ENCODE data around the gene GTSE1. TPM values are rescaled to one million over a fixed set of nuclear protein-coding genes. Genes with fewer than 3 reads are reported as not detected.

GTSE1 gene
- total RNA-seq, 1 donor from 2014 or later, result 47.7 TPM

DNA sequence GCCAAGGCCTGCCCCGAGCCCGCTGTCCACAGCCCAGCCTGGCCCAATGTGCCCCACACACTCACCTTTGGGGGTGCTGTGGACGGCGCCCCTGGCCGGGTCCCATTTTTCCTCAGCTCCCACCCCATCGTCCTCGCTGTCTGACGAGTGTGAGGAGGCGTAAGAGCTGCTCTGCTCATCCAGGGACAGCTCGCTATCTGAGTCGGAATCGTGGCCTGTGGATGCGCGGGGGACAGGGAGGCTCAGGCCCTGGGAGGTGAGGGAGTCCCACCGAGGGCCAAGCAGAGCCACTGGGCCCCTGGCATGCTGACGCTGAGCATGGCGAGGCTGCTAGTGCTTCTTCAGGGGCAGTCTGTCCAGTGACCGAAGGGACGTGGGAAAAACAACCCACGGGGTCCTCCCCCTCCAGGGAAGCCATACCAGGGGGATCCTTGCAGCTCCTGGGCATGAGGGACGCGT, 68.5 kb downstream of the GTSE1 start:
- no peaks in the 10 kb centered on the region for H3K9me3 Mint-ChIP-seq
- no peaks in the 10 kb centered on the region for H3K36me3 Mint-ChIP-seq (ENCODE audit: low read depth)
- no peak overlapping the region for H3K4me3 Mint-ChIP-seq (ENCODE audit: low read depth)
- no peaks in the 10 kb centered on the region for H3K4me1 Mint-ChIP-seq (ENCODE audit: low read depth)
- intact Hi-C loops (cut with micrococcal nuclease), result no loop called here
- H3K27ac Mint-ChIP-seq, result no peak overlapping the region
- DNase-seq (ENCODE audit: low spot score), result no peak
- H3K27me3 Mint-ChIP-seq (ENCODE audit: low read depth), result no peaks in the 10 kb centered on the region

DNA sequence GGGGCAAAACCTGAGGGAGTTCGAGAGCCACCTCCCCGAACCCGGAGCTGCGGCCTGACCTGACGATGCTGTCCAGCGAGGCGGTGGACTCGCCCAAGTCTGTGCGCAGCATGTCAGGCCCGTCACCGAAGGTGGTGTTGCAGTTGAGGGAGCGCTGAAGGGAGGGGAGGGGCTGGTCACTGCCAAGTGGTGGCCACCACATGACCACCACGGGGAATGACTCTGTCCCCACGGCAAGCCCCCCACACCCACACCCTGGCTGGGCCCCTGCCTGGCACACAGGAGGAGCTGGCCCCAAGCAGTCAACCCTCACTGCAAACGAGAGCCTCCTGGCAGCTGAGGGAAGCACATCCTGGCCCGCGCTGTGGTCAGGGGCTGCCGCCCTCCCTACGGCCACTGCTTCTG, 69.7 kb downstream of the GTSE1 start:
- Mint-ChIP-seq H3K4me1 (ENCODE audit: low read depth) (no peaks in the 10 kb centered on the region), H3K27ac (no peak overlapping the region), H3K36me3 (ENCODE audit: low read depth) (no peaks in the 10 kb centered on the region), H3K27me3 (ENCODE audit: low read depth) (no peaks in the 10 kb centered on the region), H3K4me3 (ENCODE audit: low read depth) (no peak overlapping the region), H3K9me3 (no peaks in the 10 kb centered on the region)
- DNase-seq (ENCODE audit: low spot score), result no peak
- intact Hi-C loops (cut with micrococcal nuclease), result no loop called here

DNA sequence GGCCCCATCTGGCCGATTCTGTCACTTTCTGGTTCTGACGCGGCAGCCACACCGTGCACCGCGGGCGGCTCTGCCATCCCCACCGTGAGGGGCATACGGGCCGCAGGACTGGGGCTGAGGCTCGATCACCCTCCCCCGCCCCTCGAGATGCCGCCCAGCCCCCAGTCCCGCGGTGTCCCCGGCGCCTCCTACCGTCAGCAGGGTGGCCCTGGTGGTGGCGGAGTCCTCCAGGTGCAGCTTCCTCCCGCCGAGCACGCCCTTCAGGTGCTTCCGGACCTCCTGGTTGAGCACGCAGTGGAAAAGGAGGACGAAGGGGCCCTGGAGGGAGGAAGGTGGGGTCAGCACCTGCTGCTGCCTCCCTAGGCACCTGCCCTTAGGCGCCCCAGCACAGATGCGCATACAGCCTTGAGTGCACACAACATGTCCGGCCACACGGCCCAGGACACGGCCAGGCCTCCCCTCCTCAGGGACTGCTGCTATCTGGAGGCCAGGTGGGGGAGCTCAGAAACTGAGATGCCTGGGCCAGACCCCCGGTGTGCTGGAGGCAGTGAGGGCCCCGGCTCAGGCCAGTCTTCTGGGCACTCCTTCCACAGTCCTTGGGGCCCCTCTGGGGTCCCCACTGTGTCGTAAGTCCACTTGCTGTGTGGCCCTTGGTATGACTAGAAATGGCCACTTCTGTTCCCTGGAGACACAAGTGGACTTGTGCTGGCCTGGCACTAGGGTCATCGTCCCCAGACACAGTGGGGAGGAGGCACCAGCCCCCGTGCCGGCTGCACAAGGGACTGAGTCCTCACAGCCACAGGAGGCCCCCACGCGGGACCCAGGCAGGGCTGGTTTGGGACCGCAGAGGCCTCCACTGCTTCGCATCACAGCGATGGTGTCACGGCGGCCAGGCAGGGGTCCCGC, 70.4 kb downstream of the GTSE1 start:
- DNase-seq (ENCODE audit: low spot score), result no peak
- Mint-ChIP-seq H3K36me3 (ENCODE audit: low read depth) (no peaks in the 10 kb centered on the region), H3K27me3 (ENCODE audit: low read depth) (no peaks in the 10 kb centered on the region), H3K27ac (no peak overlapping the region), H3K4me1 (ENCODE audit: low read depth) (no peaks in the 10 kb centered on the region), H3K4me3 (ENCODE audit: low read depth) (no peak overlapping the region), H3K9me3 (no peaks in the 10 kb centered on the region)
- intact Hi-C loops (cut with micrococcal nuclease), result loop anchor here (1.0 kb wide), 1 partner anchor 175 kb away; no protein-coding TSS in a partner anchor

DNA sequence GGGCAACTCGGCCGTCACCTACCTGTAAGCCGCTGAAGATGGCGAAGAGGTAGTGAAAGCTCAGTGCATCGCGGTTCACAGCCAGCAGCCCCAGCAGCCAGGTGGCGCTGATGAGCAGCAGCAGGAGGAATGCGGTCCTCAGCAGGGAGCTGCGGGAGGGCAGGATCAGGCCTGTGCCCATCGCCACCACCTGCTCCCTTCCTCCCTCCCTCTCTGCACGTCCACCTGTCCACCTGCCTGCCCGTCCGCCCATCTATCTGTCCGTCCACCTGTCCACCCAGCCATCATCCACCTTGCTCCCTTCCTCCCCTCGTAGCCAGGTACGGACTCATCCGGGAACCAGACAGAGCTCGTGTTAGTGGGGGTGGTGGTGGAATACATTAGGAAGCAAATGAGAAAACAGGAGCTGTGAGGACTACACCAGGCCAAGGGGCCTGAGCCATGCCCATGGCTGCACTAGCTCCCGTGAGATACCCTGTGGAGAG, 71.1 kb downstream of the GTSE1 start:
- Mint-ChIP-seq H3K9me3 (no peaks in the 10 kb centered on the region), H3K4me3 (ENCODE audit: low read depth) (no peak overlapping the region), H3K4me1 (ENCODE audit: low read depth) (no peaks in the 10 kb centered on the region), H3K36me3 (ENCODE audit: low read depth) (no peaks in the 10 kb centered on the region), H3K27ac (no peak overlapping the region), H3K27me3 (ENCODE audit: low read depth) (peaks cover under 1% of the 10 kb centered on the region)
- peak; percentile 55 for DNase-seq (ENCODE audit: low spot score)
- intact Hi-C loops (cut with micrococcal nuclease), result loop anchor here (1.0 kb wide), 1 partner anchor 175 kb away; no protein-coding TSS in a partner anchor

DNA sequence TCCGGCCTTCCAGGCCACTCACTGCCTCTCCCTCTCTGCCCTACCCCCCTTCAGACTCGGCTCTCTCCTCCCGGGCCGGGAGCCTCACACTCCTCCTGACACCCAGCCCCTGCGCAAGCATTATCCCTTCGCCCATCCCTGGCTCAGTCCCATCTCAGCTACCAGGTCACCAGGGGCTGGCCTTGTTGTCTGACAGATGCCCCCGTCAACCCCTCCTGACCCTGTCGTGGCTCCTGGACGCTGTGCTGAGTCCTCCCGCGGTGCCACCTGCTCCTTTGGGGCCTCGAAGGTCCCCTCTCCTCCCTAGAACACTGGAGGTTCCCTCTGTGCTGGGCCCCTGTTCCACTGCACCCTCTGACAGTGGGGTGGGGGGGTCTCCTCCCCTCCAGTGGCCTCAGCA, 71.8 kb downstream of the GTSE1 start:
- H3K9me3 Mint-ChIP-seq, result no peaks in the 10 kb centered on the region
- H3K27ac Mint-ChIP-seq, result no peak overlapping the region
- H3K4me1 Mint-ChIP-seq (ENCODE audit: low read depth), result no peaks in the 10 kb centered on the region
- H3K27me3 Mint-ChIP-seq (ENCODE audit: low read depth), result peaks cover 4% of the 10 kb centered on the region
- DNase-seq (ENCODE audit: low spot score), result no peak
- intact Hi-C loops (cut with micrococcal nuclease), result no loop called here
- no peaks in the 10 kb centered on the region for H3K36me3 Mint-ChIP-seq (ENCODE audit: low read depth)
- H3K4me3 Mint-ChIP-seq (ENCODE audit: low read depth), result no peak overlapping the region

DNA sequence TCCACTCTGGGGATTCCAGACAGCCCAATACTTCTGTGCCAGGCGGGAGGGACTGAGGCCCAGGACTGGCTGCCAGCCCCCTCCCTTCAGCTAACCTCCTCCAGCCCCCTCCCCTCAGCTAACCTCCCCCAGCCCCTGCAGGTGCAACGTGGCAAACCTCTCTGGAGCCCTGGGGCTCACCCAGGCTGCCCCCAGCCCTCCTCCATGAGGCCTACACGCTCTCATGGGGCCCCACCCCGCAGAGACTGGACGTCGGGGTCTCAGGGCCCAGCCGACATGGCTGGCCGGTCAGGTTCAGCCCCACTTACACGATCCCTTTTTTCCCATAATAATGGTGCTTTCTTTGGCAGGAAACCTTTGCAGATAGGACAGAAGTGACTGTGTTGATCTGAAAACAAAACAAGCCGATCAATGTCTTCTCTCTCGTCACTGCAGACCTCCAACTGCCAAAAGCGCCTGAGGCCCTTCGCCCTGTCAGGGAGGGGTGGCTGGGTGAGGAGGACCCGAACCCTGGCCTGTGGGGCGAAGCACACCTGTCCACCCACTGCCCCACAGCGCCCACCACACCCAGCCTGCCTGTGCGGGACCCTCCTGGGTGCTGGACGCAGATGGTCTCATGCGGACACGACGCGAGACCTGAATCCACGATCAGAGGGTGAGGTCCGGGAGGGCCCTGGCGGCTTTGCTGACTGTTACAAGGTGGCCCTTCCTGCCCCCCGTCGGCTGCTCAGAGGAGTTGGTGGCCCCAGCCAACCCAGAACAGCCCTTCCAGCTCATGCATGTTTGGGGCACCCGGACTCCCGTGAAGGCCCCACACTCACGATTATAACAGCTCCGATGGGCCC, 72.4 kb downstream of the GTSE1 start:
- no peaks in the 10 kb centered on the region for H3K36me3 Mint-ChIP-seq (ENCODE audit: low read depth)
- no peaks in the 10 kb centered on the region for H3K9me3 Mint-ChIP-seq
- H3K4me1 Mint-ChIP-seq (ENCODE audit: low read depth), result no peaks in the 10 kb centered on the region
- intact Hi-C loops (cut with micrococcal nuclease), result no loop called here
- no peak overlapping the region for H3K27ac Mint-ChIP-seq
- DNase-seq (ENCODE audit: low spot score), result no peak
- peaks cover 9% of the 10 kb centered on the region for H3K27me3 Mint-ChIP-seq (ENCODE audit: low read depth)
- H3K4me3 Mint-ChIP-seq (ENCODE audit: low read depth), result no peak overlapping the region

DNA sequence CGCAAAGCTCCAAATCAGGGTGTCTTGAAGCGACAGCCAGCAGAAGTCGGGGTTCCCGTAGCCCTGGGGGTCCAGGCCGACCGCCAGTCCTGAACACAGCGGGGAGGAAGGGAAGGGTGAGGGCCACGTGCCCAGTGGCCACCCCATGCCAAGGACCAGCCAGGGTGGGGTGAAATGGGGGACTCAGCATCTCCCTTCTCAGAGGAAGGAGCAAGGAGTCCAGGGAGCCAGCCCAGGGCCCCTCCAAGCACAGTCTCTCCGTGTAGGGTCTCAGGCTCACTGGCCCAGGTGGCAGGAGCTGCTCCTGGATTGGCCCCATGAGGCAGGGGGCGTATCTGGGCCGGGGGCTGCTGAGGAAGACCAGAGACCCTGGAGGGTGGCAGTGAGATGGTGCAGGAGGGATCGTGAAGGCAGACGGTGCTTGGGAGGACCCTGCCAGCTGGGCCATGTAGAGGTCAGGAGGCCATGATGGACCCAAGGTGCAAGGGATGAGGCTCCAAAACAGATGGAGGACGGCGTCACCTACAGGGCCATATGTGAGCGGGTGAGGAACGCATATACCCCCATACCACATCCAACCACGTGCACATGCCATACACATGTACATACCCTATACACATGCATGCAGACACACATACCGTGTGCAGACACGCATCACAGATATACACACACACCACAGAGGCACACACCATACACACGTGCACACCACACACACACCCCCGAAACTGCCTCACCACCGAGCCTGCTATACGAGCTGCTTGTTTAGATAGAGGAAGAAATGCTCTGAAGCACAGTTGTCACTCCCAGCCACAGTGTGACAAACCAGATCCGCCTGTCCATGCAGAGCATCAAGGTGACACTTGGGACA, 73.3 kb downstream of the GTSE1 start:
- no peaks in the 10 kb centered on the region for H3K9me3 Mint-ChIP-seq
- no peak overlapping the region for H3K4me3 Mint-ChIP-seq (ENCODE audit: low read depth)
- no peaks in the 10 kb centered on the region for H3K4me1 Mint-ChIP-seq (ENCODE audit: low read depth)
- peaks cover 13% of the 10 kb centered on the region for H3K27me3 Mint-ChIP-seq (ENCODE audit: low read depth)
- no peak for DNase-seq (ENCODE audit: low spot score)
- intact Hi-C loops (cut with micrococcal nuclease), result no loop called here
- no peaks in the 10 kb centered on the region for H3K36me3 Mint-ChIP-seq (ENCODE audit: low read depth)
- H3K27ac Mint-ChIP-seq, result no peak overlapping the region

DNA sequence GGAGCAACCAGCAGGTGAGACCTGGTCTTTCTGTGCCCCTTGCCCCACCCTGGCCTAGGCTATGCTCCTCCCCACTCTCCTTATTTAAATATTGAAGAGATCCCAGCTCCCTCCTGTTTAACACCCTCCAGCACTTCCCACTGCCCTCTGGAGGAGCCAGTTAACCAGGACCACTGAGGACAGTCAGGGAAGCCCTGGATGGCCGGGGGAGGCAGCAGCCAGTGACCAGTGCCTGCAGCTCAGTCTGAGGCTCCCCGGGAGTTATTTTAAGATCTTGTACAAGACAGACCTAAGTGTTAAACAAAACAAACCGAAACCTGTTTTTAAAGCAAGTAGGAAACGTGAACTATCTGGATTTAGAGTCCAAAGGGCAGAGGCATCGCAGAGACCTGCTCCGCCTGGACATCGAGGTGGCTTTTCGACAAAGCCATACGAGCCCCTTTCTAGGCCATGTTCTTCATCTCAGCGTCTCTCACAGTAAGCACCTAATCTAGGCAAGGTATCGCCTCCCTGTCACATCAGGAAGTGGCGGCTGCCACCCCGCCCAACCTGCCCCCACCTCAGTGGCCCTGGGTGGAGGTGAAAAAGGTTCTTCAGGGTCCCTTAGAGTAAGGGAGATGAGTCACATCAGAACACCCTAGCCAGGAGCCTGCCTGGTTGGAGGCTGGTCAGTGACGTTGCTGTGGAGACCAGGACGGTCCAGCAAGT, 74.1 kb downstream of the GTSE1 start:
- Mint-ChIP-seq H3K9me3 (no peaks in the 10 kb centered on the region), H3K36me3 (ENCODE audit: low read depth) (no peaks in the 10 kb centered on the region), H3K4me1 (ENCODE audit: low read depth) (no peaks in the 10 kb centered on the region), H3K27me3 (ENCODE audit: low read depth) (peaks cover 13% of the 10 kb centered on the region), H3K4me3 (ENCODE audit: low read depth) (no peak overlapping the region), H3K27ac (no peak overlapping the region)
- intact Hi-C loops (cut with micrococcal nuclease), result no loop called here
- no peak for DNase-seq (ENCODE audit: low spot score)

DNA sequence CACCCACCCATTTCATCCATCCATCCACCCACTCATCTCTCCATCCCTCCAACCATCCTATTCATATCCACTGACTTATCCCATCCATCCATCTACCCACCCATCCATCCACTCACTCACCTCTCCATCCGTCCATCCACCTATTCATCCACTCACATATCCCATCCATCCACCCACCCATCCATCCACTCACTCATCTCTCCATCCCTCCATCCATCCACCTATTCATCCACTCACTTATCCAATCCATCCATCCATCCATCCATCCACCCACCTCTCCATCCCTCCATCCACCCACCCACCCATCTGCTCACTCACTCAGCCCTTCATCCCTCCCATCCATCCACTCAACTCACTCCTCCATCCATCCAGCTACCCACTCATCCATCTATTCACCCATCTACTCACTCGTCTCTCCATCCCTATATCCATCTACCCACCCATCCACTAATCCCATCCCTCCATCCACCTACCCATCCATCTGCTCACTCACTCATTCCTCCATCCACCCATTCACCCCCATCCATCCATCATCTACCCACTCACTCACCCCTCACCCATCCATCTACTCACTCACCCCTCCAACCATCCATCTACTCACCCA, 75.1 kb downstream of the GTSE1 start:
- no peak overlapping the region for H3K27ac Mint-ChIP-seq
- no peaks in the 10 kb centered on the region for H3K36me3 Mint-ChIP-seq (ENCODE audit: low read depth)
- H3K4me1 Mint-ChIP-seq (ENCODE audit: low read depth), result no peaks in the 10 kb centered on the region
- intact Hi-C loops (cut with micrococcal nuclease), result no loop called here
- H3K27me3 Mint-ChIP-seq (ENCODE audit: low read depth), result peaks cover 15% of the 10 kb centered on the region
- DNase-seq (ENCODE audit: low spot score), result no peak
- no peak overlapping the region for H3K4me3 Mint-ChIP-seq (ENCODE audit: low read depth)
- no peaks in the 10 kb centered on the region for H3K9me3 Mint-ChIP-seq

DNA sequence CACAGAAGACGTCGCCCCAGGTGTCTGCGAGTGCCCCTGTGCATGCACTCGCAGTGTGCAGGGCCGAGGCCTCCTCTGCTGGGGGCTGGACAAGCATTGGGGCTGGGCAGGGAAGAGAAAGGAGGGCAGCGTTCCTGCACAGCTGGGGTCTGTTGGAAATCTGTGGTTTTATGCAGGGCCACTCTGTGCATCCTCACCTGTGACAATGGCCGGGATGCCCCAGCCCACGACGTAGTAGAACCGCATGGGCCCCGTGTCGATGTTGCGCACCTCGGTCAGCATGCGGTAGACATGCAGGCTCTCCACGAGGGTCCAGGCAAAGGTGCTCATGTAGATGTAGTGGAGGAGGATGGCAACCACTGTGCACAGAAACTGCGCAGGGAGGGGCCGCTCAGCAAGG, 76.0 kb downstream of the GTSE1 start:
- Mint-ChIP-seq H3K36me3 (ENCODE audit: low read depth) (no peaks in the 10 kb centered on the region), H3K27ac (no peak overlapping the region), H3K27me3 (ENCODE audit: low read depth) (peaks cover 15% of the 10 kb centered on the region), H3K4me3 (ENCODE audit: low read depth) (no peak overlapping the region), H3K4me1 (ENCODE audit: low read depth) (no peaks in the 10 kb centered on the region), H3K9me3 (no peaks in the 10 kb centered on the region)
- intact Hi-C loops (cut with micrococcal nuclease), result no loop called here
- no peak for DNase-seq (ENCODE audit: low spot score)

DNA sequence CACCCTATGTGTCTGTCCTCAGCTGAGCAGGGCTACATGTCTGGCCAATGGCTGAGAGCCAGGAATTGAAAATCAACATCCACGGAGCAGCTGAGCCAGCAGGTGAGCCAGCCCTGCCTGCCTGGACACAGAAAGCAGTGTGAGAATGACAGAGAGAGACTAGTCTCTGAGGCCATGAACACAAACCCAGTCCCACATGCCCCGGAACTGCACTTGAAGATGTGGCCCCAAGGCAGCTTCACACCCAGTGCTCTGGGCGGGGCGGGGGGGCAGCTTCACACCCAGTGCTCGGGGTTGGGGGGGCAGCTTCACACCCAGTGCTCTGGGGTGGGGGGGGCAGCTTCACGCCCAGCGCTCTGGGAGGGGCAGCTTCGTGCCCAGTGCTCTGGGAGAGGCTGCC, 76.5 kb downstream of the GTSE1 start:
- intact Hi-C loops (cut with micrococcal nuclease), result no loop called here
- Mint-ChIP-seq H3K4me1 (ENCODE audit: low read depth) (no peaks in the 10 kb centered on the region), H3K4me3 (ENCODE audit: low read depth) (no peak overlapping the region), H3K27ac (no peak overlapping the region), H3K9me3 (no peaks in the 10 kb centered on the region), H3K36me3 (ENCODE audit: low read depth) (no peaks in the 10 kb centered on the region), H3K27me3 (ENCODE audit: low read depth) (peaks cover 15% of the 10 kb centered on the region)
- no peak for DNase-seq (ENCODE audit: low spot score)
